ENCODE measurements around the gene NUP214. TPM values are rescaled to one million over a fixed set of nuclear protein-coding genes. Genes with fewer than 3 reads are reported as not detected.
A peak's percentile ranks its signal among the peaks of the same experiment; 100 is the strongest.

NUP214 gene
- total and polyA plus RNA-seq, 2 of the 8 experiments (the other 6 are each of a cell fraction or from before 2014, with no cell fraction given): 28.6 to 50.2 TPM

DNA sequence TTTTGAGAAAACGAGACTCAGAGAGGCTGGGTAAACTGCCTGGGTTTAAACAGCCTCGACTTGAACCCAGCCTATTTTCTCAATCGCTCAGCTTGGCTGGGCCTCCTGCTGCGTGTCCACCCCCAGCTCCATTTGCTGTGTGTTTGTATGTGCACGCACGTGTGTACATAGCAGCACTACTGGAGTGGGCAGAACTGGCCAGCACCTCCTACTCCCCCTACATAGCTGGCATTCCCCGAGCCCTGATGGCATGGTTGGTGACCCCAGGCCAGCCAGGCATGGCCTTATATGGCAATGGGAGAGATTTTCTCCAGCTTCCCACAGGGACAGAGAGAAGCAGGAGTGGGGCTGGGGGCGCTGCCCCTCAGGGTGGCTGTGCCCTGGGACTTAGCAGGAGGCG is 24.9 kb upstream of the NUP214 start:
- H3K27me3 ChIP-seq (replicated peaks in 1 of 4; ENCODE audit: control insufficient read depth in 3 of 4, extremely low read depth in 1 of 4, insufficient read depth in 3 of 4, low read length in 3 of 4): no peaks in the 10 kb centered on the region; a peak in 1 of 7 replicates
- TF ChIP-seq, protein P1, sequence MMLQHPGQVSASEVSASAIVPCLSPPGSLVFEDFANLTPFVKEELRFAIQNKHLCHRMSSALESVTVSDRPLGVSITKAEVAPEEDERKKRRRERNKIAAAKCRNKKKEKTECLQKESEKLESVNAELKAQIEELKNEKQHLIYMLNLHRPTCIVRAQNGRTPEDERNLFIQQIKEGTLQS (IDR thresholded peaks at IDR 0.05; ENCODE audit: insufficient read depth, low read depth, low read length): no peak
- no peak for TF ChIP-seq HDAC6 (IDR thresholded peaks at IDR 0.05; ENCODE audit: low read depth, low read length)
- no peak for TF ChIP-seq SIN3A (conservative IDR thresholded peaks at IDR 0.05 in 1 of 2, IDR thresholded peaks at IDR 0.05 in 1 of 2; ENCODE audit: low read depth in 1 of 2, low read length in 2 of 2)
- TF ChIP-seq JUN (IDR thresholded peaks at IDR 0.05; ENCODE audit: low read depth, low read length): no peak
- TF ChIP-seq TEAD4 (IDR thresholded peaks at IDR 0.05; ENCODE audit: low read depth, low read length): peak; percentile 91
- TF ChIP-seq SRF (IDR thresholded peaks at IDR 0.05; ENCODE audit: low read depth, low read length): peak; percentile 98
- no peak for TF ChIP-seq SUZ12 (IDR thresholded peaks at IDR 0.05; ENCODE audit: low read length)
- TF ChIP-seq SP1 (IDR thresholded peaks at IDR 0.05; ENCODE audit: low read depth, low read length): no peak
- H3K36me3 ChIP-seq (ENCODE audit: control insufficient read depth in 2 of 4, insufficient read depth in 4 of 4, low read length in 3 of 4): peaks cover 0 to 20% (median 2%) of the 10 kb centered on the region in 4 experiments; a peak in 5 of 8 replicates
- ChIA-PET CTCF (ENCODE audit: partially characterized antibody) (interaction anchor here (0.7 to 6.3 kb wide), 9 partner anchors 8 to 249 kb away, joined by 3 to 47 read pairs (median 4); partner anchors contain the start of gene NUP214), POLR2A (ENCODE audit: partially characterized antibody) (interaction anchor here (0.6 to 29.0 kb wide), 5 partner anchors 18 to 1651 kb away, joined by 3 to 751 read pairs (median 4); partner anchors contain the start of gene NUP214)
- H3K23ac ChIP-seq (ENCODE audit: insufficient read length): no peak overlapping the region
- H3K27ac ChIP-seq (ENCODE audit: low read depth, low read length): peak overlapping the region; percentile 49; the same call in 1 of the 2 replicates
- peak overlapping the region; percentile 84 for H2BK5ac ChIP-seq (ENCODE audit: low read depth, low read length)
- peaks cover 5% of the 10 kb centered on the region for H3K23me2 ChIP-seq (ENCODE audit: low read depth, low read length)
- H3K9me3 ChIP-seq (ENCODE audit: insufficient read depth in 2 of 2, low read depth in 1 of 2, low read length in 1 of 2): no peaks in the 10 kb centered on the region
- no peak for FAIRE-seq
- no peak overlapping the region for H3K56ac ChIP-seq (replicated peaks; ENCODE audit: insufficient read length, low read depth, low read length)
- H4K5ac ChIP-seq (ENCODE audit: insufficient read length, low read depth, low read length): no peak overlapping the region
- H3K4me2 ChIP-seq (ENCODE audit: insufficient read depth in 1 of 2, low read depth in 2 of 2, low read length in 2 of 2): peak overlapping the region; percentile 31 to 41
- DNase-seq (ENCODE audit: low read depth in 1 of 2, low spot score in 2 of 2): no peak
- no peak overlapping the region for H2BK120ac ChIP-seq (replicated peaks; ENCODE audit: low read depth, low read length)
- H4K91ac ChIP-seq (replicated peaks; ENCODE audit: insufficient read length, low read length): peak overlapping the region; percentile 91
- 73% methylated on average over 9 of the region's 9 CpGs; no CpG with 5 or more reads in 1 of the 2 experiments for WGBS, 2 experiments (ENCODE audit: extremely low coverage in 1 of 2, insufficient coverage in 1 of 2, insufficient read length in 1 of 2, insufficient replicate concordance in 2 of 2, low coverage in 1 of 2, low lambda C conversion rate in 2 of 2, missing lambda C conversion rate in 1 of 2)
- peak overlapping the region; percentile 58 for H3K4ac ChIP-seq (replicated peaks; ENCODE audit: insufficient read length, low read depth, low read length)
- H3K9ac ChIP-seq (replicated peaks in 1 of 4; ENCODE audit: extremely low read depth in 1 of 4, low read depth in 3 of 4, low read length in 3 of 4): peak overlapping the region in 1 of 4 experiments; percentile 8; a peak in 2 of 7 replicates
- peaks cover 3 to 4% of the 10 kb centered on the region in 2 experiments for H4K20me1 ChIP-seq (replicated peaks in 1 of 2; ENCODE audit: control insufficient read depth in 1 of 2, insufficient read depth in 2 of 2, low read length in 2 of 2)
- H3K14ac ChIP-seq (ENCODE audit: insufficient read length): no peak overlapping the region
- H3K79me2 ChIP-seq (ENCODE audit: control insufficient read depth in 1 of 2, insufficient read depth in 2 of 2, low read length in 2 of 2): peaks cover 0 to 18% of the 10 kb centered on the region in 2 experiments; a peak in 1 of 4 replicates
- H2BK20ac ChIP-seq (ENCODE audit: low read length): no peak overlapping the region
- H3K4me1 ChIP-seq (replicated peaks in 1 of 4; ENCODE audit: control insufficient read depth in 3 of 4, insufficient read depth in 4 of 4, low read length in 3 of 4): peaks cover 8 to 65% (median 49%) of the 10 kb centered on the region in 4 experiments
- H2AK5ac ChIP-seq (ENCODE audit: low read depth, low read length): no peak overlapping the region
- H3K18ac ChIP-seq (ENCODE audit: extremely low read depth, low read length): peak overlapping the region; percentile 60
- H2AFZ ChIP-seq (ENCODE audit: low read length): no peak overlapping the region
- H3K4me3 ChIP-seq (ENCODE audit: extremely low read depth in 1 of 4, insufficient read depth in 2 of 4, low read depth in 3 of 4, low read length in 4 of 4): peak overlapping the region in 1 of 4 experiments; percentile 32; a peak in 1 of 8 replicates
- peak overlapping the region; percentile 96 for H2BK12ac ChIP-seq (ENCODE audit: low read depth, low read length)
- no peak overlapping the region for H2BK15ac ChIP-seq (ENCODE audit: low read length)
- no peak overlapping the region for H4K8ac ChIP-seq (ENCODE audit: extremely low read depth, insufficient read depth, low read length)
- H3K79me1 ChIP-seq (ENCODE audit: low read depth, low read length): peaks cover 8% of the 10 kb centered on the region

Measured in H1 (cell line).